SK-N-SH (cell line): ENCODE measurements around the gene SPACA7. TPM values are rescaled to one million over a fixed set of nuclear protein-coding genes. Genes with fewer than 3 reads are reported as not detected.
A peak's percentile ranks its signal among the peaks of the same experiment; 100 is the strongest.
"Not testable (repeated sequence)": the region's sequence is repeated elsewhere in the genome, so short reads cannot be mapped to it uniquely, and the experiment has no call there.

Source experiments
- CTCF ChIA-PET: fragments of 300-600, 350-600 bp; formaldehyde crosslinking; extraction: SDS; loops from one replicate; lab custom pipeline; 2021; lab: Yijun Ruan, JAX
- POLR2A ChIA-PET: fragments of 350-600 bp; sonication (Branson Sonifier 250); formaldehyde crosslinking; extraction: SDS; loops from one replicate; lab custom pipeline; 2020; ENCODE audit warnings: antibody characterized with exemption, inconsistent platforms; lab: Yijun Ruan, JAX
- DNase-seq: peaks from one replicate; pipeline ENCODE4 v3.0.0; 2012
- H2AFZ ChIP-seq: fragments of 200-600 bp; sonication (generic); 2 replicates; pipeline ENCODE4 v1.8.1; 2016; ENCODE audit warnings: antibody characterized with exemption, mild to moderate bottlenecking, low read depth
- H3F3A ChIP-seq: fragments of 200-600 bp; sonication (generic); replicated peaks from 2 replicates; pipeline ENCODE3; 2016; ENCODE audit warnings: antibody characterized with exemption, mild to moderate bottlenecking; ENCODE audit not compliant: insufficient read depth
- H3K27ac ChIP-seq, 2 experiments: fragments of 200-500 bp in 1 of 2; fragments of 200-600 bp in 1 of 2; sonication (Bioruptor generic) in 1 of 2; sonication (generic), shearing (Covaris generic) in 1 of 2; 2 replicates each; pipeline versions ENCODE4 v1.5.1 to v1.6.1; 2014 to 2016; ENCODE audit warnings: low read depth in 2 of 2, inconsistent platforms in 1 of 2, low read length in 1 of 2, mild to moderate bottlenecking in 1 of 2, mixed read lengths in 1 of 2
- H3K27me3 ChIP-seq: fragments of 200-600 bp; sonication (generic), shearing (Covaris generic); 2 replicates; pipeline ENCODE4 v1.6.1; 2016; ENCODE audit warnings: mixed run types; ENCODE audit not compliant: insufficient read depth
- H3K36me3 ChIP-seq, 2 experiments: fragments of 200-500 bp in 1 of 2; fragments of 200-600 bp in 1 of 2; sonication (Bioruptor generic) in 1 of 2; sonication (generic) in 1 of 2; replicated peaks in 1 of 2; 2 replicates each; pipeline versions ENCODE3 to v1.5.1; 2014 to 2016; ENCODE audit warnings: low read length in 1 of 2, mild to moderate bottlenecking in 1 of 2; ENCODE audit not compliant: insufficient read depth in 2 of 2, control insufficient read depth in 1 of 2
- H3K4me1 ChIP-seq, 2 experiments: fragments of 200-500 bp in 1 of 2; fragments of 200-600 bp in 1 of 2; sonication (Bioruptor generic) in 1 of 2; sonication (generic), shearing (Covaris generic) in 1 of 2; 2 replicates each; pipeline versions ENCODE4 v1.5.1 to v1.6.1; 2014 to 2016; ENCODE audit warnings: low read depth in 1 of 2, low read length in 1 of 2, mixed run types in 1 of 2; ENCODE audit not compliant: insufficient read depth in 2 of 2, control insufficient read depth in 1 of 2
- H3K4me2 ChIP-seq: fragments of 200-600 bp; sonication (generic), shearing (Covaris generic); 2 replicates; pipeline ENCODE4 v1.6.1; 2017; ENCODE audit warnings: mixed run types
- H3K4me3 ChIP-seq, 2 experiments: fragments of 200-500 bp in 1 of 2; fragments of 200-600 bp in 1 of 2; sonication (Bioruptor generic) in 1 of 2; sonication (generic), shearing (Covaris generic) in 1 of 2; 2 replicates each; pipeline versions ENCODE4 v1.5.1 to v1.8.1; 2014 to 2016; ENCODE audit warnings: low read depth in 2 of 2, inconsistent platforms in 1 of 2, low read length in 1 of 2, mild to moderate bottlenecking in 1 of 2, mixed read lengths in 1 of 2, moderate library complexity in 1 of 2
- H3K79me2 ChIP-seq: fragments of 200-600 bp; sonication (generic); 2 replicates; pipeline ENCODE4 v1.8.1; 2017; ENCODE audit warnings: mild to moderate bottlenecking; ENCODE audit not compliant: insufficient read depth
- H3K9ac ChIP-seq: fragments of 200-600 bp; sonication (generic); 2 replicates; pipeline ENCODE4 v1.6.1; 2017; ENCODE audit warnings: mixed run types
- H3K9me2 ChIP-seq: fragments of 200-600 bp; sonication (generic); 2 replicates; pipeline ENCODE4 v1.6.1; 2017; ENCODE audit warnings: mixed run types
- H3K9me3 ChIP-seq: fragments of 200-600 bp; sonication (generic); 2 replicates; pipeline ENCODE4 v1.6.1; 2017; ENCODE audit warnings: mixed run types, mild to moderate bottlenecking, moderate library complexity
- H4K20me1 ChIP-seq: fragments of 200-600 bp; sonication (generic); 2 replicates; pipeline ENCODE4 v1.6.1; 2017; ENCODE audit warnings: mild to moderate bottlenecking, mixed run types; ENCODE audit not compliant: insufficient read depth
- CTCF ChIP-seq: fragments of 200-600 bp; sonication (generic); IDR thresholded peaks from 2 replicates; pipeline ENCODE4 v1.6.1; 2017; ENCODE audit warnings: antibody characterized with exemption, mild to moderate bottlenecking, moderate library complexity
- MEF2A ChIP-seq: IDR thresholded peaks from 2 replicates; pipeline ENCODE4 v1.4.0; 2012; ENCODE audit warnings: low read depth, borderline replicate concordance
- YY1 ChIP-seq: IDR thresholded peaks from 2 replicates; pipeline ENCODE4 v1.4.0; 2012; ENCODE audit warnings: low read depth, mild to moderate bottlenecking
- WGBS: methylation state at CpG from one replicate; pipeline ENCODE4 v1.1.6; 2017; ENCODE audit warnings: low lambda C conversion rate; 5-methylcytosine and 5-hydroxymethylcytosine counted together
- polyA plus RNA-seq, 3 experiments: library from polyadenylated mRNA; depleted of rRNA; stranded (reverse); fragments of >200 nt; gene quantifications; 2 replicates each; pipeline ENCODE4 v1.2.3, GENCODE V29; 2012

Gene SPACA7
- polyA plus RNA-seq, 1 of the 3 experiments (the other 2 are of a cell fraction), result not detected

DNA sequence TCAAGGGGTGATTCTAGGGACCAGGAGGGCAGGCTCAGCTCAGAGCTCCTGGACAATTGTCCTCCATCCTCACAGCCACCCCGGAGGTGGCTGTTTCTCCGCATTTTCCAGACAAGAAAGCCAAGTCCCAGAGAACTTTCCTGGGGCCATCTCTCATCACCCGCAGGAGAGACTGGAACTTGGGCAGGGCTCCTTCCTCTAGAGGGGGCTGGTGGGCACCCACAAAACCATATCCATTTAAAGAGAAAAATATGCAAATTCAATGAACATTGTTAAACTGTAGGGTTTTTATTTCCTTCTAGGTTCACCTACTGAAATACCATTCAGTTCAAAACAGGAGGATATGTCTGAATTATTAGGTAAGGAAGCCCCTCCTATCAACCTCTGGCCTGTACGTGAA, 16.6 kb downstream of the SPACA7 start:
- no peaks in the 10 kb centered on the region for H3K36me3 ChIP-seq
- 20% methylated on average over 4 of the region's 4 CpGs for WGBS
- no peaks in the 10 kb centered on the region for H3K9me2 ChIP-seq
- CTCF ChIA-PET, result interaction anchor here (1.1 kb wide), 1 partner anchor 51 kb away, joined by 3 read pairs; no protein-coding TSS in a partner anchor
- no peak for DNase-seq
- H4K20me1 ChIP-seq, result no peaks in the 10 kb centered on the region
- no peaks in the 10 kb centered on the region for H3K9me3 ChIP-seq
- no peak overlapping the region for H3K4me3 ChIP-seq
- no peak overlapping the region for H3K27ac ChIP-seq
- no peak overlapping the region for H2AFZ ChIP-seq
- no peak for TF ChIP-seq YY1
- TF ChIP-seq MEF2A, result no peak
- peak; percentile 33 for TF ChIP-seq CTCF
- TF ChIP-seq, all 33 proteins: peak for 1
- H3K9ac ChIP-seq, result no peak overlapping the region
- POLR2A ChIA-PET, result no interaction called here
- H3F3A ChIP-seq, result no peaks in the 10 kb centered on the region
- H3K4me2 ChIP-seq, result no peak overlapping the region
- H3K4me1 ChIP-seq, result no peaks in the 10 kb centered on the region
- no peaks in the 10 kb centered on the region for H3K79me2 ChIP-seq
- H3K27me3 ChIP-seq, result peaks cover 16% of the 10 kb centered on the region; the same call in 1 of the 2 replicates

- H2AFZ ChIP-seq, H3K4me1 ChIP-seq, POLR2A ChIA-PET, H3K4me3 ChIP-seq, H3K79me2 ChIP-seq, H3K36me3 ChIP-seq, H3K27ac ChIP-seq, H3F3A ChIP-seq, H3K9me3 ChIP-seq, H3K9ac ChIP-seq, H4K20me1 ChIP-seq, H3K4me2 ChIP-seq, DNase-seq, H3K9me2 ChIP-seq: not testable (repeated sequence)
- WGBS, result 7% methylated on average over 13 of the region's 16 CpGs
- H3K27me3 ChIP-seq, result peaks cover 18% of the 10 kb centered on the region; the same call in 1 of the 2 replicates
- CTCF ChIA-PET, result interaction anchor here (1.3 kb wide), 1 partner anchor 49 kb away, joined by 4 read pairs; no protein-coding TSS in a partner anchor
Observed at GRCh38 chr13:112395022-112395421, 18.9 kb downstream of the SPACA7 start.

DNA sequence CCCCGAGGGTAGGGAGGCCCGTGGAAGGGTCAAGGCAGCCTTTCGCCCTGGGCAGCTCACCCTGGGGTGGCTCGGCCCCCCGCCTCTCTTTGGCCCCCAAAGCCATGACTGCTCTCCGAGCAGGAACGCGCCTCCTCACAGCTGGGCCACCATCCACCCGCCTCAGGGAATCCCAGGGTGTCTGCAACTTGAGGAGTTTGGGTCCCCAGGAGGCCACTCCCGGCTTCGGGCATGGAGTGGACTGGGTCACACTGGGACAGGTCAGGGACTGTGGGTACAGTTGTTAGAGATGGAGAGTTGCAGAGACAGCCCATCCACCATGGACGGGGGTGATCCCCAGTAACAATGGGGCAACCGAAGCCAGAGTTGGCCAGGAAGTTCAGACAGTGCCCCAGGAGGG, 19.8 kb downstream of the SPACA7 start:
- POLR2A ChIA-PET, result not testable (repeated sequence)

More for the DNA sequence above, 19.8 kb downstream of the SPACA7 start:
- H3K9ac ChIP-seq, H3K4me1 ChIP-seq, H3K27ac ChIP-seq, H3K9me2 ChIP-seq, H3K9me3 ChIP-seq, H4K20me1 ChIP-seq, H3F3A ChIP-seq, H3K4me3 ChIP-seq, H3K79me2 ChIP-seq, H3K4me2 ChIP-seq, DNase-seq, H2AFZ ChIP-seq, H3K36me3 ChIP-seq: not testable (repeated sequence)
- peaks cover 18% of the 10 kb centered on the region; the same call in 1 of the 2 replicates for H3K27me3 ChIP-seq
- WGBS, result no CpG with 5 or more reads among the region's 13 CpGs
- CTCF ChIA-PET, result interaction anchor here (1.3 kb wide), 1 partner anchor 48 kb away, joined by 4 read pairs; no protein-coding TSS in a partner anchor
